WTC11 (cell line): ENCODE results near the gene ACIN1. TPM values are rescaled to one million over a fixed set of nuclear protein-coding genes. Genes with fewer than 3 reads are reported as not detected.

ENCODE experiments used
- ATAC-seq: fragments of 200-7000 bp; cut with Tn5 transposase; 2 replicates; pipeline ENCODE4 v1.10.0; 2021; ENCODE audit warnings: mild to moderate bottlenecking, moderate library complexity
- CTCF ChIA-PET: fragments of 300-600 bp; sonication (Branson Sonifier 250); formaldehyde crosslinking; loops from one replicate; lab custom pipeline; 2021; ENCODE audit warnings: antibody characterized with exemption; lab: Charles Lee
- POLR2A ChIA-PET: fragments of 350-600 bp; sonication (Branson Sonifier 250); formaldehyde crosslinking; loops from one replicate; lab custom pipeline; 2021; ENCODE audit warnings: antibody characterized with exemption; lab: Charles Lee
- DNase-seq: peaks from one replicate; pipeline ENCODE4 v3.0.0; 2021; ENCODE audit warnings: low spot score
- H3K27ac Mint-ChIP-seq: 2 replicates; pipeline ENCODE4 v1.8.0; 2021; ENCODE audit warnings: mixed read lengths
- H3K27me3 Mint-ChIP-seq: 2 replicates; pipeline ENCODE4 v1.8.0; 2021; ENCODE audit warnings: low read depth, mild to moderate bottlenecking, moderate library complexity, mixed read lengths
- H3K36me3 Mint-ChIP-seq: 2 replicates; pipeline ENCODE4 v1.8.0; 2021; ENCODE audit warnings: mixed read lengths
- H3K4me1 Mint-ChIP-seq: 2 replicates; pipeline ENCODE4 v1.8.0; 2022; ENCODE audit warnings: mixed read lengths
- H3K4me3 Mint-ChIP-seq: 2 replicates; pipeline ENCODE4 v1.8.0; 2021; ENCODE audit warnings: mild to moderate bottlenecking, moderate library complexity, mixed read lengths
- H3K9me3 Mint-ChIP-seq: 2 replicates; pipeline ENCODE4 v1.8.0; 2021; ENCODE audit warnings: mixed read lengths
- AFF4 ChIP-seq: sonication (generic); formaldehyde crosslinking; IDR thresholded peaks from 2 replicates; pipeline ENCODE4 v1.8.1; 2023; ENCODE audit warnings: mild to moderate bottlenecking, missing genetic modification reagents, borderline replicate concordance
- CDX4 ChIP-seq: fragments of 250-450 bp; sonication (Bioruptor Pico); IDR thresholded peaks from 2 replicates; pipeline ENCODE4 v1.9.0; 2021; ENCODE audit warnings: moderate library complexity, mild to moderate bottlenecking, inconsistent platforms, borderline replicate concordance
- ESRRA ChIP-seq: sonication (generic); formaldehyde crosslinking; IDR thresholded peaks from 2 replicates; pipeline ENCODE4 v1.8.1; 2022; ENCODE audit warnings: mild to moderate bottlenecking, missing genetic modification reagents, borderline replicate concordance
- FOXP4 ChIP-seq: sonication (generic); formaldehyde crosslinking; IDR thresholded peaks from 2 replicates; pipeline ENCODE4 v1.8.0; 2022; ENCODE audit warnings: mild to moderate bottlenecking, missing genetic modification reagents
- HMGA2 ChIP-seq: fragments of 250-450 bp; sonication (Bioruptor Pico); IDR thresholded peaks from 2 replicates; pipeline ENCODE4 v1.4.0; 2021; ENCODE audit warnings: mild to moderate bottlenecking, moderate library complexity
- JUN ChIP-seq: sonication (generic); formaldehyde crosslinking; IDR thresholded peaks from 2 replicates; pipeline ENCODE4 v1.8.0; 2023; ENCODE audit warnings: mild to moderate bottlenecking, missing genetic modification reagents
- NR1H2 ChIP-seq: sonication (generic); formaldehyde crosslinking; IDR thresholded peaks from 2 replicates; pipeline ENCODE4 v1.9.0; 2021; ENCODE audit warnings: mild to moderate bottlenecking, moderate library complexity, missing genetic modification reagents
- OVOL2 ChIP-seq: fragments of 250-450 bp; sonication (Bioruptor Pico); IDR thresholded peaks from 2 replicates; pipeline ENCODE4 v1.9.0; 2021; ENCODE audit warnings: mild to moderate bottlenecking, borderline replicate concordance
- RORB ChIP-seq: fragments of 250-450 bp; sonication (Bioruptor Pico); IDR thresholded peaks from 2 replicates; pipeline ENCODE4 v1.9.0; 2021; ENCODE audit warnings: mild to moderate bottlenecking
- SP1 ChIP-seq: sonication (generic); formaldehyde crosslinking; conservative IDR thresholded peaks from 2 replicates; pipeline ENCODE4 v1.8.1; 2022; ENCODE audit warnings: missing genetic modification reagents
- TEAD4 ChIP-seq: sonication (generic); formaldehyde crosslinking; IDR thresholded peaks from 2 replicates; pipeline ENCODE4 v1.8.0; 2022; ENCODE audit warnings: mild to moderate bottlenecking, missing genetic modification reagents
- TP53 ChIP-seq: sonication (generic); formaldehyde crosslinking; IDR thresholded peaks from 2 replicates; pipeline ENCODE4 v1.8.1; 2023; ENCODE audit warnings: mild to moderate bottlenecking, missing genetic modification reagents
- USF1 ChIP-seq: sonication (generic); formaldehyde crosslinking; IDR thresholded peaks from 2 replicates; pipeline ENCODE4 v1.8.0; 2022; ENCODE audit warnings: mild to moderate bottlenecking, missing genetic modification reagents
- ZBTB21 ChIP-seq: sonication (generic); formaldehyde crosslinking; IDR thresholded peaks from 2 replicates; pipeline ENCODE4 v1.8.1; 2023; ENCODE audit warnings: mild to moderate bottlenecking, missing genetic modification reagents, borderline replicate concordance
- ZNF121 ChIP-seq: sonication (generic); formaldehyde crosslinking; IDR thresholded peaks from 2 replicates; pipeline ENCODE4 v1.8.0; 2023; ENCODE audit warnings: missing genetic modification reagents
- ZNF416 ChIP-seq: fragments of 250-450 bp; sonication (Bioruptor Pico); IDR thresholded peaks from 2 replicates; pipeline ENCODE4 v1.9.0; 2021; ENCODE audit warnings: mild to moderate bottlenecking, inconsistent platforms
- ZNF512 ChIP-seq: sonication (generic); formaldehyde crosslinking; IDR thresholded peaks from 2 replicates; pipeline ENCODE4 v1.8.1; 2022; ENCODE audit warnings: missing genetic modification reagents, borderline replicate concordance
- ZSCAN18 ChIP-seq: fragments of 250-450 bp; sonication (Bioruptor Pico); IDR thresholded peaks from 2 replicates; pipeline ENCODE4 v2.1.2; 2022; ENCODE audit warnings: mild to moderate bottlenecking, moderate library complexity
- total RNA-seq: library from RNA; stranded (reverse); gene quantifications from 3 replicates; pipeline ENCODE4 v1.2.3, GENCODE V29; 2021

ACIN1 gene
- total RNA-seq, 1 experiment from 2014 or later, result 229 TPM

- CTCF ChIA-PET, result interaction anchor here (0.7 to 4.6 kb wide), 12 partner anchors 13 to 224 kb away, joined by 3 to 49 read pairs (median 4); partner anchors contain the start of genes ACIN1, C14orf119 and CDH24
- Mint-ChIP-seq H3K36me3 (peaks cover 70% of the 10 kb centered on the region), H3K9me3 (no peaks in the 10 kb centered on the region), H3K4me1 (peaks cover 38% of the 10 kb centered on the region), H3K27me3 (no peaks in the 10 kb centered on the region), H3K27ac (peak overlapping the region; percentile 96), H3K4me3 (peak overlapping the region; percentile 95)
- ATAC-seq (no peak), DNase-seq (no peak)
- TF ChIP-seq HMGA2 (CRISPR knock-in tag), result no peak
- no peak for TF ChIP-seq TP53 (CRISPR knock-in tag)
- TF ChIP-seq ZNF121 (CRISPR knock-in tag), result no peak
- no peak for TF ChIP-seq ZBTB21
- no peak for TF ChIP-seq TEAD4
- TF ChIP-seq USF1 (CRISPR knock-in tag), result no peak
- no peak for TF ChIP-seq JUN (CRISPR knock-in tag)
- no peak for TF ChIP-seq RORB (CRISPR knock-in tag)
- no peak for TF ChIP-seq AFF4 (CRISPR knock-in tag)
- TF ChIP-seq FOXP4 (CRISPR knock-in tag), result no peak
- TF ChIP-seq ZNF416 (CRISPR knock-in tag), result no peak
- TF ChIP-seq ESRRA (CRISPR knock-in tag), result no peak
- TF ChIP-seq ZSCAN18 (CRISPR knock-in tag), result no peak
- TF ChIP-seq ZNF512 (CRISPR knock-in tag), result no peak
- no peak for TF ChIP-seq OVOL2
- TF ChIP-seq SP1 (CRISPR knock-in tag), result no peak
- TF ChIP-seq CDX4 (CRISPR knock-in tag), result no peak
- TF ChIP-seq NR1H2 (CRISPR knock-in tag), result no peak
- POLR2A ChIA-PET, result interaction anchor here (2.3 kb wide), 1 partner anchor 12 kb away, joined by 6 read pairs; no protein-coding TSS in a partner anchor
Observed at GRCh38 chr14:23070262-23071129, 24.4 kb downstream of the ACIN1 start.
